Panc1 (cell line): ENCODE data around the gene PSMD6. TPM values are rescaled to one million over a fixed set of nuclear protein-coding genes. Genes with fewer than 3 reads are reported as not detected.

Experiments used
- ATAC-seq: fragments of 200-7000 bp; cut with Tn5 transposase; 2 replicates; pipeline ENCODE4 v1.9.1; 2020; ENCODE audit warnings: mild to moderate bottlenecking, moderate library complexity
- BruUV-seq: library from RNA; stranded (reverse); fragments of 400-500 nt; replicated peaks from 2 replicates; lab custom pipeline; 2021; lab: Mats Ljungman, UMichigan
- CTCF ChIA-PET: fragments of 300-600 bp; sonication (Branson Sonifier 250); formaldehyde crosslinking; loops from one replicate; lab custom pipeline; 2022; ENCODE audit warnings: antibody characterized with exemption; lab: Charles Lee
- POLR2A ChIA-PET: fragments of 300-600 bp; sonication (Branson Sonifier 250); formaldehyde crosslinking; loops from one replicate; lab custom pipeline; 2022; ENCODE audit warnings: antibody characterized with exemption; lab: Charles Lee
- DNase-seq: peaks from one replicate; pipeline ENCODE4 v3.0.0-alpha.2; 2010; ENCODE audit warnings: low read depth, low spot score
- H3K27ac ChIP-seq: 2 replicates; pipeline ENCODE4 v1.5.1; 2011; ENCODE audit warnings: mild to moderate bottlenecking, low read length, inconsistent platforms
- H3K27me3 ChIP-seq: fragments of 200-500 bp; sonication (Bioruptor generic); 2 replicates; pipeline ENCODE4 v1.6.0; 2014; ENCODE audit warnings: low read length, inconsistent platforms; ENCODE audit not compliant: control insufficient read depth, insufficient read depth
- H3K36me3 ChIP-seq: fragments of 200-500 bp; sonication (Bioruptor generic); 2 replicates; pipeline ENCODE4 v1.5.1; 2014; ENCODE audit warnings: inconsistent platforms, mild to moderate bottlenecking, low read length, moderate library complexity; ENCODE audit not compliant: control insufficient read depth, insufficient read depth
- H3K4me1 ChIP-seq: 2 replicates; pipeline ENCODE4 v1.5.1; 2011; ENCODE audit warnings: inconsistent platforms, mild to moderate bottlenecking, low read length, moderate library complexity; ENCODE audit not compliant: control insufficient read depth, insufficient read depth
- H3K4me3 ChIP-seq, 2 experiments: 2 replicates each; pipeline ENCODE4 v1.5.1; 2011 to 2012; ENCODE audit warnings: low read depth in 2 of 2, low read length in 2 of 2, mild to moderate bottlenecking in 2 of 2, inconsistent platforms in 1 of 2, moderate library complexity in 1 of 2
- H3K9me3 ChIP-seq: fragments of 200-500 bp; sonication (Bioruptor generic); 2 replicates; pipeline ENCODE4 v1.5.1; 2014; ENCODE audit warnings: low read depth, mild to moderate bottlenecking, inconsistent platforms, low read length, moderate library complexity; ENCODE audit not compliant: control insufficient read depth, insufficient read depth
- POLR2AphosphoS5 ChIP-seq: IDR thresholded peaks from 2 replicates; pipeline ENCODE4 v1.6.1; 2012; ENCODE audit warnings: mild to moderate bottlenecking, low read depth, low read length, moderate library complexity
- SIN3A ChIP-seq: IDR thresholded peaks from 2 replicates; pipeline ENCODE4 v1.6.1; 2012; ENCODE audit warnings: low read depth, mild to moderate bottlenecking, low read length, moderate library complexity, borderline replicate concordance; ENCODE audit not compliant: insufficient read depth
- TCF7L2 ChIP-seq: IDR thresholded peaks from 2 replicates; pipeline ENCODE4 v1.6.1; 2011; ENCODE audit warnings: mild to moderate bottlenecking, low read depth, low read length, inconsistent platforms
- in situ Hi-C: cut with HindIII; loops from 2 replicates; pipeline ENCODE4 v1.10.0; 2016; ENCODE audit warnings: low sequenced_read_pairs, low pct_unique_long_range_greater_than_20kb
- intact Hi-C: fragments of 100-400 bp; cut with micrococcal nuclease; formaldehyde crosslinking; loops from one replicate; pipeline ENCODE4 v1.10.0; 2022; ENCODE audit not compliant: unreplicated experiment
- total RNA-seq: library from RNA; stranded (reverse); gene quantifications from one replicate; pipeline ENCODE4 v1.2.1, GENCODE V29; 2021; ENCODE audit not compliant: unreplicated experiment
- TF ChIP-seq, protein P1 (sequence below): fragments of 450-650 bp; IDR thresholded peaks from 2 replicates; pipeline ENCODE4 v1.5.1; 2017; ENCODE audit warnings: mild to moderate bottlenecking
- TF ChIP-seq, protein P2 (sequence below), 2 experiments: IDR thresholded peaks; 2 replicates each; pipeline ENCODE4 v1.6.1; 2011 to 2012; ENCODE audit warnings: low read depth in 2 of 2, control low read depth in 1 of 2, low read length in 1 of 2, mild to moderate bottlenecking in 1 of 2, moderate library complexity in 1 of 2; ENCODE audit not compliant: insufficient read depth in 1 of 2

Gene PSMD6
- total RNA-seq, 1 experiment from 2014 or later, result 55.6 TPM

DNA sequence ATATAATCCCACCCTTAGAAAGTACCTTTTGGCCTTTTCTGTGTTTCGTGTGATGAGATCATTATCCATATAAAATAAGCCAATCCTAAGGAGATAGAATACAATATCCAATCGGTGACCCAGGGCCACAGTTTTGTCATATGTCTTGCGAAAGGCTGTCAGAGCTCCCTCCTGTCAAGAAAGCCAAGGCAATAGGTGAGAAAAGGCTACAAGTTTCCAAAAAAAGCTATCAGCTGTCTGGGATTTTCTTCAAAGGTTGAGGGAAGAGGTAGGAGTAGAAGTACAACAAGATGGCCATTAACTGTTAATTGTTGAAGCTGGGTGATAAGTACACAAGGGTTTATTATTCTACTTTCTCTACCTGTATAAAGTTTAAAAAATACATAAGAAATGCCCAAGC is 4.0 kb downstream of the PSMD6 start:
- intact Hi-C loops (no loop called here), in situ Hi-C loops (no loop called here)
- BruUV-seq, result no TSS peak
- Histone ChIP-seq H3K9me3 (no peaks in the 10 kb centered on the region), H3K27me3 (no peaks in the 10 kb centered on the region), H3K4me1 (peaks cover 2% of the 10 kb centered on the region; the same call in 1 of the 2 replicates), H3K27ac (no peak overlapping the region), H3K4me3 (no peak overlapping the region), H3K36me3 (peaks cover 24% of the 10 kb centered on the region)
- no peak for ATAC-seq
- ChIA-PET CTCF (no interaction called here), POLR2A (no interaction called here)
- TF ChIP-seq, protein P1, sequence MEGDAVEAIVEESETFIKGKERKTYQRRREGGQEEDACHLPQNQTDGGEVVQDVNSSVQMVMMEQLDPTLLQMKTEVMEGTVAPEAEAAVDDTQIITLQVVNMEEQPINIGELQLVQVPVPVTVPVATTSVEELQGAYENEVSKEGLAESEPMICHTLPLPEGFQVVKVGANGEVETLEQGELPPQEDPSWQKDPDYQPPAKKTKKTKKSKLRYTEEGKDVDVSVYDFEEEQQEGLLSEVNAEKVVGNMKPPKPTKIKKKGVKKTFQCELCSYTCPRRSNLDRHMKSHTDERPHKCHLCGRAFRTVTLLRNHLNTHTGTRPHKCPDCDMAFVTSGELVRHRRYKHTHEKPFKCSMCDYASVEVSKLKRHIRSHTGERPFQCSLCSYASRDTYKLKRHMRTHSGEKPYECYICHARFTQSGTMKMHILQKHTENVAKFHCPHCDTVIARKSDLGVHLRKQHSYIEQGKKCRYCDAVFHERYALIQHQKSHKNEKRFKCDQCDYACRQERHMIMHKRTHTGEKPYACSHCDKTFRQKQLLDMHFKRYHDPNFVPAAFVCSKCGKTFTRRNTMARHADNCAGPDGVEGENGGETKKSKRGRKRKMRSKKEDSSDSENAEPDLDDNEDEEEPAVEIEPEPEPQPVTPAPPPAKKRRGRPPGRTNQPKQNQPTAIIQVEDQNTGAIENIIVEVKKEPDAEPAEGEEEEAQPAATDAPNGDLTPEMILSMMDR, result no peak
- TF ChIP-seq POLR2AphosphoS5 (no peak), SIN3A (no peak), TCF7L2 (no peak)
- TF ChIP-seq, protein P2, sequence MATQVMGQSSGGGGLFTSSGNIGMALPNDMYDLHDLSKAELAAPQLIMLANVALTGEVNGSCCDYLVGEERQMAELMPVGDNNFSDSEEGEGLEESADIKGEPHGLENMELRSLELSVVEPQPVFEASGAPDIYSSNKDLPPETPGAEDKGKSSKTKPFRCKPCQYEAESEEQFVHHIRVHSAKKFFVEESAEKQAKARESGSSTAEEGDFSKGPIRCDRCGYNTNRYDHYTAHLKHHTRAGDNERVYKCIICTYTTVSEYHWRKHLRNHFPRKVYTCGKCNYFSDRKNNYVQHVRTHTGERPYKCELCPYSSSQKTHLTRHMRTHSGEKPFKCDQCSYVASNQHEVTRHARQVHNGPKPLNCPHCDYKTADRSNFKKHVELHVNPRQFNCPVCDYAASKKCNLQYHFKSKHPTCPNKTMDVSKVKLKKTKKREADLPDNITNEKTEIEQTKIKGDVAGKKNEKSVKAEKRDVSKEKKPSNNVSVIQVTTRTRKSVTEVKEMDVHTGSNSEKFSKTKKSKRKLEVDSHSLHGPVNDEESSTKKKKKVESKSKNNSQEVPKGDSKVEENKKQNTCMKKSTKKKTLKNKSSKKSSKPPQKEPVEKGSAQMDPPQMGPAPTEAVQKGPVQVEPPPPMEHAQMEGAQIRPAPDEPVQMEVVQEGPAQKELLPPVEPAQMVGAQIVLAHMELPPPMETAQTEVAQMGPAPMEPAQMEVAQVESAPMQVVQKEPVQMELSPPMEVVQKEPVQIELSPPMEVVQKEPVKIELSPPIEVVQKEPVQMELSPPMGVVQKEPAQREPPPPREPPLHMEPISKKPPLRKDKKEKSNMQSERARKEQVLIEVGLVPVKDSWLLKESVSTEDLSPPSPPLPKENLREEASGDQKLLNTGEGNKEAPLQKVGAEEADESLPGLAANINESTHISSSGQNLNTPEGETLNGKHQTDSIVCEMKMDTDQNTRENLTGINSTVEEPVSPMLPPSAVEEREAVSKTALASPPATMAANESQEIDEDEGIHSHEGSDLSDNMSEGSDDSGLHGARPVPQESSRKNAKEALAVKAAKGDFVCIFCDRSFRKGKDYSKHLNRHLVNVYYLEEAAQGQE (IDR thresholded peaks at IDR 0.05; ENCODE audit: insufficient read depth in 1 of 2, low read depth in 2 of 2, low read length in 1 of 2), result no peak
- no peak for DNase-seq

DNA sequence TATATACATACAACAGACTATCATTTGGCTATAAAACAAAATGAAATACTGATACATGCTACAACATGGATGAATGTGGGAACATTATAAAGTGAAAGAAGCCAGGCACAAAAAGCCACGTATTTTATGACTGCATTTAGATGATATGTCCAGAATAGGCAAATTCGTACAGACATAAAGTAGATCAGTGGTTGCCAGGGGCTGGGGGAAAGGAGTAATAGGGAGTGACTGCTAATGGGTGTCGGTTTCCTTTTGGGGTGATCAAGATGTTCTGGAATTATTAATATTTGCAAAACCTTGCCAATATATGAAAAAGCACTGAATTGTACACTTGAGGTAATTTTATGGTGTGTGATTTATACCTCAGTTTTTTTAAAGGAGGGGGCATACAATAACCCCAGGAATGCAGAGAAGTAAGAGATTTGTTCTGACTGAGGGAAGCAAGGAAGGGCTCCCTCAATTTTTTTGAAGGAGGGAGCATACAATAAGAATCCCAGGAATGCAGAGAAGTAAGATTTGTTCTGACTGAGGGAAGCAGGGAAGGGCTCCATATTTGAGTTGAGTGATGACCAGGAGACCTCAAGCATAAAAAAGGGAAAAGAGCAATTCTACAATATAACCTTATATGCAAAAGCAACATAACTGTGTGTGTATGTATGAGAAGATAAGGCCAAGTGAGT is 6.2 kb downstream of the PSMD6 start:
- no peak overlapping the region for H3K27ac ChIP-seq
- intact Hi-C loops (no loop called here), in situ Hi-C loops (no loop called here)
- no peaks in the 10 kb centered on the region for H3K9me3 ChIP-seq
- CTCF ChIA-PET, result no interaction called here
- POLR2A ChIA-PET, result no interaction called here
- H3K36me3 ChIP-seq, result peaks cover 27% of the 10 kb centered on the region
- no TSS peak for BruUV-seq
- TF ChIP-seq POLR2AphosphoS5, result no peak
- TF ChIP-seq, protein P1, result no peak
- H3K27me3 ChIP-seq, result no peaks in the 10 kb centered on the region
- DNase-seq (no peak), ATAC-seq (no peak)
- H3K4me1 ChIP-seq, result peaks cover 2% of the 10 kb centered on the region; the same call in 1 of the 2 replicates
- H3K4me3 ChIP-seq, result no peak overlapping the region
